Lower lobe of right lung (tissue), 2 donors: ENCODE measurements around the gene MVP. TPM values are rescaled to one million over a fixed set of nuclear protein-coding genes. Genes with fewer than 3 reads are reported as not detected.
"Not testable (repeated sequence)": the region's sequence is repeated elsewhere in the genome, so short reads cannot be mapped to it uniquely, and the experiment has no call there.

Experiments
- ATAC-seq, 2 donors: fragments of 200-7000 bp; cut with Tn5 transposase; one replicate each; pipeline ENCODE4 v1.9.1; 2020 to 2022; ENCODE audit warnings: mild to moderate bottlenecking in 2 of 2, moderate library complexity in 2 of 2
- DNase-seq: peaks from one replicate; pipeline ENCODE4 v3.0.0-alpha.2; 2020
- H3K27ac ChIP-seq: fragments of 200-600 bp; one replicate; pipeline ENCODE4 v1.8.0; 2022
- H3K27me3 ChIP-seq: fragments of 200-600 bp; one replicate; pipeline ENCODE4 v1.8.0; 2022; ENCODE audit warnings: low read depth
- H3K36me3 ChIP-seq: fragments of 200-600 bp; one replicate; pipeline ENCODE4 v1.8.0; 2022; ENCODE audit warnings: mild to moderate bottlenecking
- H3K4me1 ChIP-seq: fragments of 200-600 bp; one replicate; pipeline ENCODE4 v1.8.0; 2022
- H3K4me3 ChIP-seq: fragments of 200-600 bp; one replicate; pipeline ENCODE4 v1.8.0; 2022; ENCODE audit warnings: mild to moderate bottlenecking
- H3K9me3 ChIP-seq: fragments of 200-600 bp; one replicate; pipeline ENCODE4 v1.8.0; 2022
- intact Hi-C: fragments of 100-400 bp; cut with DNase I; formaldehyde crosslinking; loops from one replicate; pipeline ENCODE4 v1.11.0; 2022
- long read RNA-seq: library from polyadenylated mRNA; unstranded; transcript quantifications from one replicate; pipeline ENCODE4 v2.0.0, GENCODE V29; 2021
- total RNA-seq: library from RNA; stranded (reverse); fragmentation: NEBNext Ultra II Directional; extraction: Animal tissue kit (Norgen Biotek cat#: 25700); gene quantifications from one replicate; pipeline ENCODE4 v1.2.1, GENCODE V29; 2021
- TF ChIP-seq, protein P1 (sequence below): fragments of 200-600 bp; IDR thresholded peaks from one replicate; pipeline ENCODE4 v1.8.0; 2022; ENCODE audit warnings: antibody characterized with exemption, mild to moderate bottlenecking
- donor health status: DM: no; HTN: yes; CAD: no; lungs with severe emphysema.

The MVP gene
- total RNA-seq = 248 TPM
- long read RNA-seq, transcript MVP-201 (15 exons, 2,870 nt) = major isoform, 170 of 542 reads
- long read RNA-seq, transcript MVP-202 (15 exons, 2,925 nt) = minor isoform, 49 of 542 reads
- long read RNA-seq, partial matches to known transcripts = 290 of 542 reads
- long read RNA-seq, other reads (novel, unspliced or antisense) = 33 of 542 reads

DNA sequence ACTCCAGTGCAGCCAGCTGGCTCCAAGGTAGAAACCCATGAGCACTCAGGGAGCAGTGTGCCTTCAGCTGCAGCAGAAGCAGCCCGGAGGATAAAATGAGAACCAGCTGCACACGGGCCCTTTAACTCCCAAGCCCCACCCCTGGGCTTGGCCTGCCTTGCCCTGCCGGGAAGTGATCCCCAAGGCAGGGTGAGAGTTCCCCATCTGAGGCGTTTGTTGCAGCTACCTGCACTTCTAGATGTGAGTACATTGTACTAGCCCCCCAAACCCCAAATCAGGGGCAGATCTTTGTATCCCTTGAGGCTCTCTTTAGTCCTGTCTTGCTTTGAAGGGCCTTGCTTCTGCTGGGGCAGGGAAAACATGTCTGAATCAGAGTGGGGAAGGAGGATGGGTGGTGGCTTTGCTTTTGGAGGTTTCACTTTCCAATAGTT lies at the start of gene MVP:
Gene MVP, plus strand, starts transcription at position 192 of the 431 bp plus-strand sequence. CDS start 10,088 bp downstream, outside the sequence.
- Histone ChIP-seq H3K27me3 (no peaks in the 10 kb centered on the region), H3K36me3 (peaks cover 24% of the 10 kb centered on the region), H3K4me3 (peak within 1 kb of the TSS; percentile 79), H3K27ac (peak within 1 kb of the TSS; percentile 89), H3K4me1 (peaks cover 81% of the 10 kb centered on the region), H3K9me3 (no peaks in the 10 kb centered on the region)
- DNase-seq (peak; percentile 84), ATAC-seq (peak; percentile 59 to 62)
- TF ChIP-seq, protein P1, sequence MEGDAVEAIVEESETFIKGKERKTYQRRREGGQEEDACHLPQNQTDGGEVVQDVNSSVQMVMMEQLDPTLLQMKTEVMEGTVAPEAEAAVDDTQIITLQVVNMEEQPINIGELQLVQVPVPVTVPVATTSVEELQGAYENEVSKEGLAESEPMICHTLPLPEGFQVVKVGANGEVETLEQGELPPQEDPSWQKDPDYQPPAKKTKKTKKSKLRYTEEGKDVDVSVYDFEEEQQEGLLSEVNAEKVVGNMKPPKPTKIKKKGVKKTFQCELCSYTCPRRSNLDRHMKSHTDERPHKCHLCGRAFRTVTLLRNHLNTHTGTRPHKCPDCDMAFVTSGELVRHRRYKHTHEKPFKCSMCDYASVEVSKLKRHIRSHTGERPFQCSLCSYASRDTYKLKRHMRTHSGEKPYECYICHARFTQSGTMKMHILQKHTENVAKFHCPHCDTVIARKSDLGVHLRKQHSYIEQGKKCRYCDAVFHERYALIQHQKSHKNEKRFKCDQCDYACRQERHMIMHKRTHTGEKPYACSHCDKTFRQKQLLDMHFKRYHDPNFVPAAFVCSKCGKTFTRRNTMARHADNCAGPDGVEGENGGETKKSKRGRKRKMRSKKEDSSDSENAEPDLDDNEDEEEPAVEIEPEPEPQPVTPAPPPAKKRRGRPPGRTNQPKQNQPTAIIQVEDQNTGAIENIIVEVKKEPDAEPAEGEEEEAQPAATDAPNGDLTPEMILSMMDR = no peak
- intact Hi-C loops = no loop called here

- intact Hi-C loops, H3K9me3 ChIP-seq, H3K27me3 ChIP-seq, DNase-seq, H3K4me1 ChIP-seq, H3K4me3 ChIP-seq, H3K36me3 ChIP-seq, H3K27ac ChIP-seq: not testable (repeated sequence)
- peak in 1 of 2 donors; percentile 37 for ATAC-seq
Measured at GRCh38 chr16:29772330-29772729, 47.9 kb upstream of the MVP start.

- H3K9me3 ChIP-seq = no peaks in the 10 kb centered on the region
- no peak overlapping the region for H3K4me3 ChIP-seq
- TF ChIP-seq, protein P1 = no peak
- intact Hi-C loops = no loop called here
- H3K4me1 ChIP-seq = no peaks in the 10 kb centered on the region
- no peak for ATAC-seq
- DNase-seq = no peak
- H3K27me3 ChIP-seq = no peaks in the 10 kb centered on the region
- no peaks in the 10 kb centered on the region for H3K36me3 ChIP-seq
- H3K27ac ChIP-seq = no peak overlapping the region
Measured at GRCh38 chr16:29774730-29775129, 45.5 kb upstream of the MVP start.

GRCh38 chr16:29775742-29776408 lies 44.4 kb upstream of the MVP start:
- intact Hi-C loops = no loop called here
- Histone ChIP-seq H3K27me3 (no peaks in the 10 kb centered on the region), H3K4me1 (no peaks in the 10 kb centered on the region), H3K36me3 (no peaks in the 10 kb centered on the region), H3K27ac (no peak overlapping the region), H3K9me3 (no peaks in the 10 kb centered on the region), H3K4me3 (no peak overlapping the region)
- TF ChIP-seq, protein P1 = no peak
- DNase-seq (no peak), ATAC-seq (no peak)

DNA sequence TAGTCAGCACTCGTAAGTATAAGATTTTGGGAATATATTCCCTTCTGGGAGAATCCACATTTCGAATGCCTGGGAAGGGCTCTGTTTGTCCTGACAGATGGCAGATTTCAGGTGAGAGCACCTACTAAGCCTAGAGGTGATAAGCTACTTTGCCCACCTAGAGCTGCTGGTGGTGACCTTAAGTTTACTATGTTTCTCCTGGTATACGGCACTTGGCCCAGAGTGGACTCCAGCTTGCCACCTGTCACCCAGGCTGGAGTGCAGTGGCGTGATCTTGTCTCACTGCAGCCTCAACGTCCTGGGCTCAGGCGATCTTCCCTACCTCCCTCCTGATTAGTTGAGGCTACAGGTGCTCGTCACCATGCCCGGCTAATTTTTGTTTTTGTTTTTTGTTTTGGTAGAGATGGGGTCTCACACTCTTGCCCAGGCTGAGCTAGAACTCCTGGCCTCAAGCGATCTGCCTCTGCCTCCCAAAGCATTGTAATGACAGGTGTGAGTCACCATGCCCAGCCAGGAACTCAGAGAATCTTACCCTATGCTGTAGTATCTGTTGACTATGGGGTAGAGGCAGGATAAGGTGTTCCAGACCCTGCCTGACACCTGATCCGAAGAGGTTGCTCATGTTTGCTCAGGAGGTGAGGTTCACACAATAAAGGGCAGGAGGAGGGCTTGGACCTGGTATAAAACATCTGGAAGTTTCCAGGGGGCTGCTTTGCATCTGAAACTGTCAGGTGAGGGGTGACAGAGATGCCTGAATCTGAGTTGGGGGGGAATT lies 42.5 kb upstream of the MVP start, which contains the start of gene ZG16:
Gene ZG16, plus strand, starts transcription at position 681 of the 775 bp plus-strand sequence. CDS start 1,011 bp downstream, outside the sequence.
- intact Hi-C loops = no loop called here
- TF ChIP-seq, protein P1 = no peak
- no peaks in the 10 kb centered on the region for H3K27me3 ChIP-seq
- ATAC-seq (no peak), DNase-seq (no peak)
- no peaks in the 10 kb centered on the region for H3K36me3 ChIP-seq
- H3K27ac ChIP-seq = no peak within 1 kb of the TSS
- H3K9me3 ChIP-seq = no peaks in the 10 kb centered on the region
- H3K4me1 ChIP-seq = no peaks in the 10 kb centered on the region
- H3K4me3 ChIP-seq = no peak within 1 kb of the TSS
